NCI-H2171 (cell line): ENCODE results near the gene PIK3R1.
A peak's percentile ranks its signal among the peaks of the same experiment; 100 is the strongest.

Experiments used
- DNase-seq: peaks from one replicate; lab custom pipeline; 2025; lab: John Stamatoyannopoulos, UW

Gene PIK3R1

DNA sequence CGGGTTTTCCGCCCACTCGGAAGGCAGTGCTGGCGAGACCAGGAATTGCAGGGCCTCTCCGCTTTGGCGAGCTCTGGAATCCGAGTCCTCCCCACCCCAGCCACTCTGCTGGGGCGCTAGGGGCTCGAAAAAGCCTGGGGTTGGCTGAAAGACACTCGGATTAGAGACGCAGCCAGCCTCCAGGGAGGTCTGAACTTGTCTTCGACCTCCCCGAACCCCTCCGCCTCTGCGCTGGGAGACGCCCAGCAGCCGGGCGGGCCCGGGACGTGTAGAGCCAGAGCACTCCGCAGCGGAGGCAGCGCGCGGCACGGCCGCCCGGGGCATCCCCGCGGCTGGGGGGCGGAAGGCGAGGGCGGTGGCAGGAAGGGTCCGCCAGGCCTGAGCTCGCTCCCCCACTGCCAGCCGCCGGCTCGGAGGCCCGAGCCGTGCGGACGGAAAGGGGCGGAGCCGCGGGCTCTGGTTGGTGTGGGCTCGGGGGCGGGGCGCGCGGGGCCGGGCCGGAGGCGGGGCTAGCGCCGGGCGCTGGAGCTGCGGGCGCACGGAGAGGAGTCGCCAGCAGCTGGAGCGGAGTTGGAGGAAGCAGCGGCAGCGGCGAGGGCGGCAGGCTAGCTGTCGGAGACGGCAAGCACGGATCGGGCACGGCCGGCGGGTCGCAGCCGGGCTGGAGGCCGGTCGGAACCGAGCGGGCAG, at the start of gene PIK3R1:
PIK3R1 (plus strand) TSS at position 549 of the 690 bp plus-strand sequence. CDS start 10,920 bp downstream, outside the sequence.
- peak; percentile 77 for DNase-seq

DNA sequence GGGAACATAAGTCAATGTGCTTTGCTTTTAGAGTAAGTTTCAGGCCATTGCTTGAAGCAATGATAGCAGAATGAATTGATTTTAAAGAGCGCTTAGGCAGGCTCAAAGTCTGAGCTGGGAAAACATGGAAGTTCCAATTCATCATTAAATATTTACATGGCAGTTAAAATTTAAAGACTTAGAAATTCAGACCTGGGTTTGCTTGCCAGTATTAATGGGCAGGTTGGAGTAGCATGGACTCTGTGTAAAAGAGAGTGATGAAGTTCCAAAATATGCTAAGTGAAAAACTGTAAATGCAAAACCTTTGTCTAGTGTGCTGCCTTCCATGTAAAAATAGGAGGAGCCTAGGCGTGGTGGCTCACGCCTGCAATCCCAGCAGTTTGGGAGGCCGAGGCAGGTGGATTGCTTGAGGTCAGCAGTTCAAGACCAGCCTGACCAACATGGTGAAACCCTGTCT, 48.3 kb upstream of the PIK3R1 start:
- DNase-seq = no peak

GRCh38 chr5:68169903-68170302, 45.7 kb upstream of the PIK3R1 start:
- DNase-seq = no peak

DNA sequence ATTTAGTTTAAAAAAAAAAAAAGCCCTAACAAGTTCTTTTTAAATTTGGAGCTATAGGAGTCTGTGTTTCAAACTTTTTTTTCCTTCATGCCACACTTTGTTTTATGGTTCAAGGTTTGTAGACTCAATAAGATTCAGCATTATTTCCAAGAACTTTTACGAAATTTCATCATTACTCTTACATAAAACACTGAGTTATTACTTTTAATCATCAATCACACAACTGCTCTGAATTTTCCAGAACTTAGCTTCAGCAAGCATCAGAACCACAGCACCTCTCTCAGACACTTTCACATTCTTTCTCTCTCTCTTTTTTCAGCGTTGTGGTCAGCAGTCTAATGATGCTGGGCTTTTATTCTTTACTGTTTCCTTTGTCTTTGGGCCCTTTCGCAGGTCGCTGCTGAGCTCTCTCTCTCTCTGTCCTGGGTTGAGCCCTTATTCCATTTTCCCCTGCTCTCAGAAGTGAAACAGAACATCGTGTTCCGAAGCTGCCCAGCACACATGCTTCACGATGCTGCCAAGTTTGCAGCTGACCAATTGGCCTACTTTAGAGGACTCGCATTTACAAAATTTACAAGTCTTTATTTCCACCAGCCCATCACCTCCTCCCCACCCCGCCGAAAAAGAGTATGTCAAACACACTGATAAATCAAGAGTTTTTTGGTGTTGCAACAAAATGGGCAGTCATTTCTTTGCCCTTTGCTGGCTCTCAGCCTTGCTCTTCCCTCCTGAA, 44.6 kb upstream of the PIK3R1 start:
- DNase-seq = no peak

GRCh38 chr5:68172314-68172713, 43.2 kb upstream of the PIK3R1 start:
- DNase-seq = no peak

GRCh38 chr5:68173007-68173406, 42.5 kb upstream of the PIK3R1 start:
- no peak for DNase-seq

DNA sequence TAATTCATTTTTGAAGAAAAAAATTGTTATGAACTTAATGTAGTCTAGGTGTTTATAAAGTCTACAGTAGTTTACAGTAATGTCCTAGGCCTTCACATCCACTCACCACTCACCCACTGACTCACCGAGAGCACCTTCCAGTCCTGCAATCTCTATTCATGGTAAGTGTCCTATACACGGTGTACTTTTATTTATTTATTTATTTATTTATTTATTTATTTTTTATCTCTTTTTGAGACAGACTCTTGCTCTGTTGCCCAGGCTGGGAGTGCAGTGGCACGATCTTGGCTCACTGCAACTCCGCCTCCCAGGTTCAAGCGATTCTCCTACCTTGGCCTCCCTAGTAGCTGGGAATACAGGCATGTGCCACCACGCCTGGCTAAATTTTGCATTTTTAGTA, 39.3 kb upstream of the PIK3R1 start:
- DNase-seq = no peak

- no peak for DNase-seq
Measured at GRCh38 chr5:68176802-68177479, 38.6 kb upstream of the PIK3R1 start.

- DNase-seq = no peak
Measured at GRCh38 chr5:68177676-68178075, 37.9 kb upstream of the PIK3R1 start.

DNA sequence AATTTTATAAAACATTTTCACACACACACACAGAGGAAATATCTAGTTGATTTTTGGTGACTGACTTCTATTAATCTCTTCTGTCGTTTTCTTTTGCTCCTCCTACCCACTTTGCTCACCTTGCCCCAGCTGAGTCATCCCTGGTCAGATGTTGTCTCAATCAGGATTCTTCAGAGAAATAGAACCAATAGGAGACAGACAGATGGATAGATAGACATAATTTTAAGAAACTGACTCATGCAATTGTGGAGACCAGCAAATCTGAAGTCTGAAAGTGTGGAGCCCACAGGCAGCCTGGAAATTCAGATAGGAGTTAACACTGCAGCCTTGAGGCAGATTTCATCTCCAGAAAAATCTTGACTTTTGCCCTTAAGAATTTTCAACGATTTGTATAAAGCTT, 37.0 kb upstream of the PIK3R1 start:
- no peak for DNase-seq

- DNase-seq = no peak
Measured at GRCh38 chr5:68180121-68181038, 35.2 kb upstream of the PIK3R1 start.

- no peak for DNase-seq
Measured at GRCh38 chr5:68181039-68181599, 34.4 kb upstream of the PIK3R1 start.

DNA sequence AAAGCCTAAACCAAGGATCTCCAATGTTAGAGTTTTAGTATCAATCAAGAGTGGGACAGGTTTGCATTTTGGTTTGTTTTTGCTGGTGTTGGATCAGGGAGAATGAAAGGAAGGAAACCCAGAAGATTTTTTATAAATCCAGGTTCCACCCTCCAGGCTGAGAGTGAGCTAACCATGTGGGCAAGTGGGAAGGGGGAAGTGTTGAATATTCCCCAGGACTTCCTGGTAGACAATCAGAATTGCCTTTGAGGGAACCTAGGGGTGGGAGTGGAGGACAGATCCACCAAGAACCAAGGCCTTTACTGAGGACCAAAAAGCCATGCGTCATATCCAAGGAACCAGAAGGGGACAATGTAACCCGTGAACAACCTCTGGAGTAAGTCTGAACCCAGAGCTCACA, 33.5 kb upstream of the PIK3R1 start:
- no peak for DNase-seq

DNA sequence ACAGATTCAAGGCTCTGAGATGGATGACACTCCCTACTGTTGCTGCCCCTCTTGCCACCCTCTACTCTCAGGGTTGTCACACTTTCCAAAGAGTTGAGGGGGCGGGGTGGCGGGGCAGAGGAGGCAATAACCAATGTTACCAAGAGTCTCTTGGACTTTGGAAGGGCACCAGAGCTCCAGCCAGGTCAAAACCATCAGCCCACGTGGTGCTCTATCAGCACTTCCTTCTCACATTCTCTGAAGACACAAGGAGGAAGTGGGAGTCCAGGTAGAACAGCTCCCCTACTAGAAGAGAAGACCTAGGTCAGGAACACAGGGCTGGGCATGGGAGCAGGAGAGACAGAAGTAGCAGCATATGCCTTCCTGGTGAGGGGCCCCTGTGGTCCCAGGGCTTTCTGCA, 33.0 kb upstream of the PIK3R1 start:
- DNase-seq = no peak

DNA sequence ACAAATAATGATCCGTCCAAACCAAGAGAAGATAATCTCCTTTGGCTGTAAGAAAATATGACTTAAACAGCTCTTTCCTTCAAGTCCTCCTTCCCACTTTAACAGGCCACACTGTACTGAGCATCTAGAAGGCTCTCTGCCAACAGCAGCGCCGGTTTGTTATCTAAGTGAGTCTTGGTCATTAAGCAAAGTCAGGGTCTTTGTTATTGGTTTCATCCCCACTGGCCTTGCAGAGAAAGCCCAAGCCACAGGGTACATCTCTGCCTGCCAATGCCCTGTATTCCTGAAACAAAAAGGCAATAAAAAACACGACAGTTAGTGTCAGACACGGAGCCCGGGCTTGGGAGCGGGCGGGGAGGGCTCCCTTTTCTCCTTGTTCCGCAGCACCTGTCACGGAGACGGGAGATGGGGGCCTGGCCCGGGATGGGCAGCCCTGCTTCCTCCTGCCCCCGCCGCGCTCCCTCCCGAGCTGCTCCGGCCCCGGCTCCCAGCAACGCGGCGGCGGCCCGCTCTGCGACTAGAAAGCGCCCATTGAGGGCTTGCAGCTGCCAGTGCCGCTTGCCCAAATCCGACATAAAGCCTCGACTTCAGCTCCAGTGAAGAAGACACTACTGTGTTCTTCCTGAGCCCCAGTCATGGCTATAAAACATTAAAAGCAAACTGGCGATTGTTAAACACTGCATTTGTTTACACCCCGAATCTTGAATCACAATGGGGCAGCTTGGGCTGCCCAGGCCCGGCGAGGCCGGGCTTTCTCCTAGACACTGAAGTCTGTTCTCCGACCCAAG, 28.1 kb upstream of the PIK3R1 start:
- no peak for DNase-seq

GRCh38 chr5:68189171-68189570, 26.4 kb upstream of the PIK3R1 start:
- DNase-seq = no peak

DNA sequence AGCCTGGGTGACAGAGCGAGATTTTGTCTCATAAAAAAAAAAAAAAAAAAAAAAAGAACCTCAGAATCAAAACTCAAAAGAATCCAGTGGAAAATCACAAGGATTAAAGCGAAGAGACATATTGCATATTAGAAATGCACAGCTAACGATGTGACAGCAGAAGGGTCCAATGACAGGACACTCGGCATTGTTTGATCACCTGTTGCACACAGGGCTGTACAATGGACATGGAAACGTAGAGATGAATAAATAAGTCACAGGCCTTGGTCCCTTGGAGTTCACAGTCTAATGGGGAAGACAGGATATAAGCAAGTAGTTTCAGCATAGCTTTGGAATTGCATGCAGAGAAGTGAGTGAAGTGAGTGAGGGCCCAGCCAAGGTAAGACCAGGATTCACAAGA, 25.9 kb upstream of the PIK3R1 start:
- DNase-seq = no peak

DNA sequence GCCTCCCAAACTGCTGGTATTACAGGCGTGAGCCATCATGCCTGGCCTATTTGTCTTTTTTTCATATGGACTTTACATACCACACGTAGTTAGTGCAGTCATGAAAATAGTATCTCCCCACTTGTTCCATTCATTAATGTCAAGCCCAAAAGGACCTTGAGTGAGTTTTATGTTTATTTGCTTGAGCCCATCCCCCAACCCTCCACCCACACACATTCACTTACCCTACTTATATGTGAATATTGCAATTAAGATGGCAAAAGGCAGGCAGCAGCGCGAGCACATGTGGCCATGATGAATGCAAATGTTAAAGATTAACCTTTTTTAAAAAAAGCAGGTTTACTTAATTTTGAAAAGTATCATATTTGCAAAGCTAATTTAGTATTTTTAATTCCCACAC, 24.9 kb upstream of the PIK3R1 start:
- no peak for DNase-seq

GRCh38 chr5:68191083-68191791, 24.3 kb upstream of the PIK3R1 start:
- DNase-seq = no peak

GRCh38 chr5:68192679-68193060, 22.9 kb upstream of the PIK3R1 start:
- DNase-seq = no peak
